Calu3 (cell line): ENCODE results near the gene QSOX1. TPM values are rescaled to one million over a fixed set of nuclear protein-coding genes. Genes with fewer than 3 reads are reported as not detected.

ENCODE experiments used
- BruUV-seq: library from RNA; stranded (reverse); fragments of 400-500 nt; replicated peaks from 2 replicates; lab custom pipeline; 2021; lab: Mats Ljungman, UMichigan
- CTCF ChIA-PET: fragments of 300-600 bp; sonication (Branson Sonifier 250); formaldehyde crosslinking; loops from one replicate; lab custom pipeline; 2022; ENCODE audit warnings: antibody characterized with exemption; lab: Charles Lee
- DNase-seq: peaks from one replicate; pipeline ENCODE4 v3.0.0; 2022
- H3K27ac Mint-ChIP-seq: one replicate; pipeline ENCODE4 v1.8.0; 2022; ENCODE audit warnings: mixed read lengths; ENCODE audit not compliant: unreplicated experiment
- H3K27me3 Mint-ChIP-seq: one replicate; pipeline ENCODE4 v1.8.0; 2022; ENCODE audit warnings: mixed read lengths; ENCODE audit not compliant: unreplicated experiment
- H3K36me3 Mint-ChIP-seq: one replicate; pipeline ENCODE4 v1.8.0; 2022; ENCODE audit warnings: mild to moderate bottlenecking, moderate library complexity, mixed read lengths; ENCODE audit not compliant: insufficient read depth, unreplicated experiment
- H3K4me1 Mint-ChIP-seq: one replicate; pipeline ENCODE4 v1.8.0; 2022; ENCODE audit warnings: mild to moderate bottlenecking, low read depth, mixed read lengths; ENCODE audit not compliant: unreplicated experiment
- H3K4me3 Mint-ChIP-seq: one replicate; pipeline ENCODE4 v1.8.0; 2022; ENCODE audit warnings: mild to moderate bottlenecking, low read depth, moderate library complexity, mixed read lengths; ENCODE audit not compliant: unreplicated experiment
- H3K9me3 Mint-ChIP-seq: one replicate; pipeline ENCODE4 v1.8.0; 2022; ENCODE audit warnings: low read depth, mixed read lengths; ENCODE audit not compliant: unreplicated experiment
- intact Hi-C: fragments of 100-400 bp; cut with micrococcal nuclease; formaldehyde crosslinking; loops from one replicate; pipeline ENCODE4 v1.10.0; 2022; ENCODE audit not compliant: unreplicated experiment
- total RNA-seq: library from RNA; stranded (reverse); gene quantifications from 2 replicates; pipeline ENCODE4 v1.2.3, GENCODE V29; 2022
- TF ChIP-seq, protein P1 (sequence below): fragments of 200-600 bp; IDR thresholded peaks from one replicate; pipeline ENCODE4 v1.8.0; 2022; ENCODE audit warnings: antibody characterized with exemption; ENCODE audit not compliant: unreplicated experiment

The QSOX1 gene
- total RNA-seq, 1 experiment from 2014 or later = 462 TPM

DNA sequence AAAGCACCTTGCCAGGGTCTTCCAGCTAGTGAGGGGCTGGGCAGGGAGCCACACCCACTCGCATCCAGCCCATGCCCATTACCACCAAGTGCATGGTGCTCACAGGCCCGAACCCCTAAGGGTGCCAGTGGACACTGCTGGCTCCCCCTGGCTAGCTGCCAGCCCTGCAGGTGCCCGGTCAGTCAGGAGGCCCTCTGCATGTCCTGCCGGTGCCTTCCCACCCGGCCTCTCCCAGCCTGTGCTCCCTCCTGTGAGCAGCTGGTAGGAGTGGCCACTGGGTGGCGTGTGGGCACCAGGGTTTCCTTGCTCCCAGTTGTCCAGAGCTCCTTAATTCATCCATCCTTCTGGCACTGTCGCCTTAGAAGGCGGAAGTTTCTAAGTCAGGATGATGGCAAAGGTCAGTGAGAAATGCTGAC, 33.4 kb downstream of the QSOX1 start:
- CTCF ChIA-PET = interaction anchor here (0.6 to 1.5 kb wide), 7 partner anchors 9 to 1702 kb away, joined by 3 to 11 read pairs (median 5); no protein-coding TSS in a partner anchor
- H3K36me3 Mint-ChIP-seq = peaks cover 48% of the 10 kb centered on the region
- no peak overlapping the region for H3K4me3 Mint-ChIP-seq
- TF ChIP-seq, protein P1, sequence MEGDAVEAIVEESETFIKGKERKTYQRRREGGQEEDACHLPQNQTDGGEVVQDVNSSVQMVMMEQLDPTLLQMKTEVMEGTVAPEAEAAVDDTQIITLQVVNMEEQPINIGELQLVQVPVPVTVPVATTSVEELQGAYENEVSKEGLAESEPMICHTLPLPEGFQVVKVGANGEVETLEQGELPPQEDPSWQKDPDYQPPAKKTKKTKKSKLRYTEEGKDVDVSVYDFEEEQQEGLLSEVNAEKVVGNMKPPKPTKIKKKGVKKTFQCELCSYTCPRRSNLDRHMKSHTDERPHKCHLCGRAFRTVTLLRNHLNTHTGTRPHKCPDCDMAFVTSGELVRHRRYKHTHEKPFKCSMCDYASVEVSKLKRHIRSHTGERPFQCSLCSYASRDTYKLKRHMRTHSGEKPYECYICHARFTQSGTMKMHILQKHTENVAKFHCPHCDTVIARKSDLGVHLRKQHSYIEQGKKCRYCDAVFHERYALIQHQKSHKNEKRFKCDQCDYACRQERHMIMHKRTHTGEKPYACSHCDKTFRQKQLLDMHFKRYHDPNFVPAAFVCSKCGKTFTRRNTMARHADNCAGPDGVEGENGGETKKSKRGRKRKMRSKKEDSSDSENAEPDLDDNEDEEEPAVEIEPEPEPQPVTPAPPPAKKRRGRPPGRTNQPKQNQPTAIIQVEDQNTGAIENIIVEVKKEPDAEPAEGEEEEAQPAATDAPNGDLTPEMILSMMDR = peak; percentile 84
- no TSS peak for BruUV-seq
- H3K27ac Mint-ChIP-seq = no peak overlapping the region
- no peaks in the 10 kb centered on the region for H3K27me3 Mint-ChIP-seq
- H3K4me1 Mint-ChIP-seq = peaks cover 12% of the 10 kb centered on the region
- intact Hi-C loops = loop anchor here (1.0 kb wide), 1 partner anchor 292 kb away; no protein-coding TSS in a partner anchor
- H3K9me3 Mint-ChIP-seq = no peaks in the 10 kb centered on the region
- DNase-seq = peak; percentile 79

DNA sequence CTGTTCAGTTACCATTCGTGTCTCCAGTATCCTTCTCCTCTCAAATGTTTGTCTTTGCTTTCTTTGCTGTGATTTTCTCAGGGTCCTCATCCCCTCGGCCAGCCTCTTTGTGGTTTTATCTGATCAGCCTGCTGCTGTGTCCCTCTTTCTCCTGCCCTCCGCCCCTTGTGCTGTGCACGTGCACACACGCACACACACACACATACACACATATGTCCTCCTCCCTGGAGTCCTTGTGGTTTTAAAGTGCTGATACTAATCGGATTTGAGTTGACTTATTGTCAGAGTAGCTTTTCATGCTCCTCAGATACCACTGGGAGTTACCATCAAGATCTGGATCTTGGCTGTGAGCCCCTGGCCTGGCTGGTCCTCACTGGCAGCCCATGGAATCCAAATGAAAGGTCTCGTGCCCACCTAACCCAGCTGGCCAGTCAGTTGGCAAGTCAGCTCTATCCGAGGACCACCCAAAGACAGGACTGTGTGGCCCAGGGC, 34.1 kb downstream of the QSOX1 start:
- no TSS peak for BruUV-seq
- H3K36me3 Mint-ChIP-seq = peaks cover 42% of the 10 kb centered on the region
- TF ChIP-seq, protein P1 = no peak
- DNase-seq = no peak
- CTCF ChIA-PET = interaction anchor here (0.9 to 1.5 kb wide), 4 partner anchors 9 to 227 kb away, joined by 3 to 11 read pairs (median 6); no protein-coding TSS in a partner anchor
- no peak overlapping the region for H3K4me3 Mint-ChIP-seq
- intact Hi-C loops = loop anchor here (1.0 kb wide), 1 partner anchor 292 kb away; no protein-coding TSS in a partner anchor
- H3K27me3 Mint-ChIP-seq = no peaks in the 10 kb centered on the region
- H3K27ac Mint-ChIP-seq = no peak overlapping the region
- H3K4me1 Mint-ChIP-seq = peaks cover 19% of the 10 kb centered on the region
- no peaks in the 10 kb centered on the region for H3K9me3 Mint-ChIP-seq

DNA sequence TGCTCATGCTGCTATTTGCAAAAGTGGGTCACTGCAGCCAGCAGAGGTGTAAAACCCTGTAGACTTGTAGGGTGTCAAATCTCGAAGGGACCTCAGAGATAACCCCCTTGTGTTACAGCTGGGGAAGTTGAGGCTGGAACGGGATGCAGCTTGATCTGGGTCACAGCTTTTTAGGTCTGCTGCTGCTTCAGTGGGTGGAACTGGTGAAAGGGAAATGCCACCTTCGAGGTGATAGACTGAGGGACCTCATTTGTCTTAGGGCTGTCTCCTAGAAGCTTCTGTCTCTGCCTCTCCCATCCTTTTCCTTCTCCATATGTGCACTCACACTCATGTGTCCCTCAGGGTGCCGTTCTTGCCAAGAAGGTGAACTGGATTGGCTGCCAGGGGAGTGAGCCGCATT, 35.4 kb downstream of the QSOX1 start:
- no peak overlapping the region for H3K27ac Mint-ChIP-seq
- CTCF ChIA-PET = no interaction called here
- TF ChIP-seq, protein P1 = no peak
- H3K36me3 Mint-ChIP-seq = peaks cover 29% of the 10 kb centered on the region
- no peak overlapping the region for H3K4me3 Mint-ChIP-seq
- DNase-seq = no peak
- no peaks in the 10 kb centered on the region for H3K9me3 Mint-ChIP-seq
- no TSS peak for BruUV-seq
- no peaks in the 10 kb centered on the region for H3K27me3 Mint-ChIP-seq
- intact Hi-C loops = loop anchor here (1.0 kb wide), 1 partner anchor 226 kb away; no protein-coding TSS in a partner anchor
- H3K4me1 Mint-ChIP-seq = peaks cover 20% of the 10 kb centered on the region

DNA sequence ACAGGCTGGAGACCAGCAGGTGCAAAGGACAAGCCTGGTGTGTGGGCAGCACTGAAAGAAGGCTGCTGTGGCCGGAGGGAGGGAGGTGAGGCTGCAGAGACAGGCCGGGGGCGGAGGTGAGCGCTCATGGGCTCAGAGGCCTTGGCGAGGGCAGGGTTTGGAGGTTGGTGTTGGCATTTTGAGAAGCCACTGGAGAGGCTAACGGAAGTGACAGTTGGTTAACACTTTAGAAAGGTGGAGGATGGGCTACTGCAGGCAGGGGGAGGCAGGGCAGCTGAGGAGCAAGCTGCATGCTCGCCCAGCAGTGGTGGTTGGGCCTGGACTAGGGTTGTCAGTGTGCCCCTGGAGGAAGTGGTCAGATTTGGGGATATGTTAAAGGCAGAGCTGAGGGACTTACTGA, 37.5 kb downstream of the QSOX1 start:
- Mint-ChIP-seq H3K27ac (no peak overlapping the region), H3K4me1 (peaks cover 20% of the 10 kb centered on the region), H3K27me3 (no peaks in the 10 kb centered on the region), H3K9me3 (no peaks in the 10 kb centered on the region), H3K36me3 (peaks cover 32% of the 10 kb centered on the region), H3K4me3 (no peak overlapping the region)
- CTCF ChIA-PET = no interaction called here
- DNase-seq = no peak
- no TSS peak for BruUV-seq
- TF ChIP-seq, protein P1 = no peak
- intact Hi-C loops = no loop called here
